Hepatocyte (in vitro differentiated cells): ENCODE measurements around the gene TMEM161A.

ENCODE experiments used
- CTCF ChIP-seq: fragments of 200-600 bp; sonication (generic); IDR thresholded peaks from 2 replicates; pipeline ENCODE4 v1.5.1; 2016; ENCODE audit warnings: antibody characterized with exemption, mild to moderate bottlenecking; ENCODE audit not compliant: poor library complexity
- EZH2 ChIP-seq: fragments of 200-600 bp; sonication (generic); IDR thresholded peaks from 2 replicates; pipeline ENCODE4 v1.6.1; 2016; ENCODE audit warnings: antibody characterized with exemption, mild to moderate bottlenecking, borderline replicate concordance
- EZH2phosphoT487 ChIP-seq: fragments of 200-600 bp; sonication (generic); IDR thresholded peaks from one replicate; pipeline ENCODE4 v1.6.1; 2018; ENCODE audit warnings: antibody characterized with exemption, mild to moderate bottlenecking, low read depth, moderate library complexity; ENCODE audit not compliant: unreplicated experiment, severe bottlenecking

- TF ChIP-seq CTCF (no peak), EZH2 (no peak), EZH2phosphoT487 (no peak)
Measured at GRCh38 chr19:19101540-19101939, 36.7 kb downstream of the TMEM161A start.
